IMR-90 (cell line): ENCODE measurements around the gene FRS3. TPM values are rescaled to one million over a fixed set of nuclear protein-coding genes. Genes with fewer than 3 reads are reported as not detected.

ENCODE experiments used
- ATAC-seq: fragments of 200-7000 bp; cut with Tn5 transposase; 2 replicates; pipeline ENCODE4 v1.9.1; 2020; ENCODE audit warnings: low read depth, mild to moderate bottlenecking, moderate library complexity
- BruUV-seq: library from RNA; stranded (reverse); fragments of 400-500 nt; replicated peaks from 2 replicates; lab custom pipeline; 2021; lab: Mats Ljungman, UMichigan
- CTCF ChIA-PET: fragments of 300-600 bp; formaldehyde crosslinking; extraction: SDS; loops from one replicate; lab custom pipeline; 2021; ENCODE audit warnings: antibody characterized with exemption; lab: Yijun Ruan, JAX
- POLR2A ChIA-PET: fragments of 300-600 bp; sonication (Branson Sonifier 250); formaldehyde crosslinking; loops from one replicate; lab custom pipeline; 2022; ENCODE audit warnings: antibody characterized with exemption; ENCODE audit not compliant: unreplicated experiment; lab: Charles Lee
- DNase-seq: peaks from one replicate; pipeline ENCODE4 v3.0.0; 2013
- H2AFZ ChIP-seq: replicated peaks from 2 replicates; pipeline ENCODE3; 2013; ENCODE audit warnings: low read length, mild to moderate bottlenecking; ENCODE audit not compliant: poor library complexity
- H2AK5ac ChIP-seq: 2 replicates; pipeline ENCODE4 v1.6.1; 2013; ENCODE audit warnings: low read depth, low read length, inconsistent platforms
- H2AK9ac ChIP-seq: replicated peaks from 2 replicates; pipeline ENCODE3; 2013; ENCODE audit warnings: mild to moderate bottlenecking, low read depth, low read length, moderate library complexity; ENCODE audit not compliant: poor library complexity
- H2BK120ac ChIP-seq: 2 replicates; pipeline ENCODE4 v1.6.1; 2013; ENCODE audit warnings: low read depth, low read length, inconsistent platforms
- H2BK15ac ChIP-seq: 3 replicates; pipeline ENCODE4 v1.6.1; 2013; ENCODE audit warnings: low read depth, low read length, inconsistent platforms
- H2BK20ac ChIP-seq: 2 replicates; pipeline ENCODE4 v1.6.1; 2013; ENCODE audit warnings: low read depth, mild to moderate bottlenecking, inconsistent platforms, low read length, moderate library complexity
- H2BK5ac ChIP-seq: 2 replicates; pipeline ENCODE4 v1.6.1; 2013; ENCODE audit warnings: mild to moderate bottlenecking, low read depth, low read length, inconsistent platforms; ENCODE audit not compliant: poor library complexity, severe bottlenecking
- H3K14ac ChIP-seq: replicated peaks from 2 replicates; pipeline ENCODE4 v1.6.1; 2013; ENCODE audit warnings: low read depth, low read length, inconsistent platforms
- H3K18ac ChIP-seq: 2 replicates; pipeline ENCODE4 v1.6.1; 2013; ENCODE audit warnings: low read depth, low read length, control low read depth
- H3K23ac ChIP-seq: 2 replicates; pipeline ENCODE4 v1.6.1; 2013; ENCODE audit warnings: low read depth, low read length, inconsistent platforms
- H3K27ac ChIP-seq: 2 replicates; pipeline ENCODE4 v1.5.1; 2013; ENCODE audit warnings: mild to moderate bottlenecking, control low read depth, low read length; ENCODE audit not compliant: insufficient read depth
- H3K27me3 ChIP-seq: 2 replicates; pipeline ENCODE4 v1.6.1; 2013; ENCODE audit warnings: low read length; ENCODE audit not compliant: control insufficient read depth, insufficient read depth
- H3K36me3 ChIP-seq: 2 replicates; pipeline ENCODE4 v1.6.1; 2013; ENCODE audit warnings: low read length, mixed read lengths; ENCODE audit not compliant: control insufficient read depth, insufficient read depth
- H3K4ac ChIP-seq: 2 replicates; pipeline ENCODE4 v1.6.1; 2013; ENCODE audit warnings: low read depth, low read length, inconsistent platforms
- H3K4me1 ChIP-seq: 2 replicates; pipeline ENCODE4 v1.6.1; 2013; ENCODE audit warnings: low read length, mixed read lengths; ENCODE audit not compliant: control insufficient read depth, insufficient read depth
- H3K4me2 ChIP-seq: 2 replicates; pipeline ENCODE4 v1.6.1; 2013; ENCODE audit warnings: low read depth, mild to moderate bottlenecking, control low read depth, low read length, moderate library complexity
- H3K4me3 ChIP-seq: 2 replicates; pipeline ENCODE4 v1.5.1; 2013; ENCODE audit warnings: low read depth, mild to moderate bottlenecking, control low read depth, low read length, moderate library complexity; ENCODE audit not compliant: insufficient read depth
- H3K56ac ChIP-seq: 2 replicates; pipeline ENCODE4 v1.6.1; 2013; ENCODE audit warnings: low read length, inconsistent platforms; ENCODE audit not compliant: insufficient read depth; ENCODE audit errors: extremely low read depth
- H3K79me1 ChIP-seq, 2 experiments: 2 replicates each; pipeline ENCODE4 v1.6.1; 2013; ENCODE audit warnings: low read length in 2 of 2, inconsistent platforms in 1 of 2, low read depth in 1 of 2
- H3K9ac ChIP-seq: 2 replicates; pipeline ENCODE4 v1.6.1; 2013; ENCODE audit warnings: low read depth, low read length, control low read depth
- H3K9me1 ChIP-seq: 2 replicates; pipeline ENCODE4 v1.6.1; 2013; ENCODE audit warnings: low read length, inconsistent platforms; ENCODE audit not compliant: insufficient read depth
- H3K9me3 ChIP-seq: 2 replicates; pipeline ENCODE4 v1.6.1; 2013; ENCODE audit warnings: low read length; ENCODE audit not compliant: control insufficient read depth, insufficient read depth
- H4K20me1 ChIP-seq: 2 replicates; pipeline ENCODE4 v1.6.1; 2013; ENCODE audit warnings: low read length, inconsistent platforms; ENCODE audit not compliant: insufficient read depth
- H4K5ac ChIP-seq: 2 replicates; pipeline ENCODE4 v1.6.1; 2013; ENCODE audit warnings: mild to moderate bottlenecking, low read depth, low read length, control low read depth
- H4K8ac ChIP-seq, 2 experiments: 2 replicates each; pipeline ENCODE4 v1.6.1; 2013; ENCODE audit warnings: low read depth in 2 of 2, low read length in 2 of 2, control low read depth in 1 of 2, inconsistent platforms in 1 of 2
- H4K91ac ChIP-seq: 2 replicates; pipeline ENCODE4 v1.6.1; 2013; ENCODE audit warnings: low read depth, low read length, inconsistent platforms; ENCODE audit not compliant: insufficient read depth
- BHLHE40 ChIP-seq: fragments of 150-350 bp; IDR thresholded peaks from 2 replicates; pipeline ENCODE4 v1.6.1; 2016; ENCODE audit warnings: mild to moderate bottlenecking, low read depth, low read length
- CHD1 ChIP-seq: IDR thresholded peaks from 2 replicates; pipeline ENCODE4 v1.6.1; 2012; ENCODE audit warnings: low read depth, low read length, improper control_type of control experiment
- CTCF ChIP-seq: conservative IDR thresholded peaks from 2 replicates; pipeline ENCODE4 v1.5.1; 2012; ENCODE audit warnings: mild to moderate bottlenecking, low read depth, low read length, improper control_type of control experiment
- ELK1 ChIP-seq: fragments of 150-350 bp; IDR thresholded peaks from 2 replicates; pipeline ENCODE4 v1.6.1; 2016; ENCODE audit warnings: low read depth, mild to moderate bottlenecking, low read length, moderate library complexity, borderline replicate concordance
- FOS ChIP-seq: fragments of 150-350 bp; IDR thresholded peaks from 2 replicates; pipeline ENCODE4 v1.6.1; 2016; ENCODE audit warnings: low read depth, low read length
- MAFK ChIP-seq: IDR thresholded peaks from 2 replicates; pipeline ENCODE4 v1.6.1; 2012; ENCODE audit warnings: low read depth, low read length, improper control_type of control experiment
- MXI1 ChIP-seq: IDR thresholded peaks from 2 replicates; pipeline ENCODE4 v1.6.1; 2012; ENCODE audit warnings: low read depth, mild to moderate bottlenecking, low read length, moderate library complexity, borderline replicate concordance
- NFE2L2 ChIP-seq: fragments of 150-350 bp; IDR thresholded peaks from 2 replicates; pipeline ENCODE4 v1.6.1; 2016; ENCODE audit warnings: low read depth, mild to moderate bottlenecking, low read length
- POLR2A ChIP-seq: IDR thresholded peaks from 2 replicates; pipeline ENCODE4 v1.6.1; 2012; ENCODE audit warnings: mild to moderate bottlenecking, low read depth, low read length
- RFX5 ChIP-seq: IDR thresholded peaks from 2 replicates; pipeline ENCODE4 v1.8.0; 2012; ENCODE audit warnings: low read depth, mild to moderate bottlenecking, low read length, moderate library complexity
- SMC3 ChIP-seq: fragments of 150-350 bp; IDR thresholded peaks from 2 replicates; pipeline ENCODE4 v1.6.1; 2016; ENCODE audit warnings: low read depth, mild to moderate bottlenecking, antibody characterized with exemption, low read length, moderate library complexity
- USF2 ChIP-seq: fragments of 150-350 bp; IDR thresholded peaks from 2 replicates; pipeline ENCODE4 v1.6.1; 2017; ENCODE audit warnings: mild to moderate bottlenecking, antibody characterized with exemption, low read length, low read depth
- WGBS, 2 experiments: methylation state at CpG; one replicate each; pipeline versions ENCODE4 v1.1.5 to v1.1.7; 2013; ENCODE audit warnings: missing lambda C conversion rate in 2 of 2; ENCODE audit not compliant: insufficient read length in 1 of 2; ENCODE audit errors: extremely low coverage in 2 of 2; 5-methylcytosine and 5-hydroxymethylcytosine counted together
- dilution Hi-C: fragments of 300-500 bp; cut with HindIII; formaldehyde crosslinking; loops from one replicate; pipeline ENCODE4 v1.14.3; 2018; ENCODE audit warnings: low sequenced_read_pairs; ENCODE audit not compliant: unreplicated experiment
- in situ Hi-C: fragments of 300-500 bp; cut with MboI; formaldehyde crosslinking; loops from 3 replicates; pipeline ENCODE4 v1.14.3; 2019; ENCODE audit warnings: low sequenced_read_pairs, inconsistent platforms, mixed read lengths
- intact Hi-C: fragments of 100-400 bp; cut with micrococcal nuclease; formaldehyde crosslinking; loops from 2 replicates; pipeline ENCODE4 v1.10.0; 2022
- polyA plus RNA-seq, 3 experiments: library from polyadenylated mRNA; depleted of rRNA; stranded (reverse); fragments of >200 nt; gene quantifications; 2 replicates each; pipeline ENCODE4 v1.2.3, GENCODE V29; 2012; ENCODE audit warnings: low replicate concordance in 1 of 3
- total RNA-seq: library from RNA; depleted of rRNA; stranded (reverse); fragments of >200 nt; gene quantifications from 2 replicates; pipeline ENCODE4 v1.2.3, GENCODE V29; 2012

The FRS3 gene
- total and polyA plus RNA-seq, 2 of the 4 experiments (the other 2 are of a cell fraction): 0.54 to 3.8 TPM

GRCh38 chr6:41801380-41801779 lies 21.7 kb upstream of the FRS3 start (continued):
- TF ChIP-seq ELK1: no peak
- no peak for TF ChIP-seq NFE2L2
- TF ChIP-seq BHLHE40: no peak

GRCh38 chr6:41799559-41799911 lies 19.8 kb upstream of the FRS3 start:
- ATAC-seq (no peak), DNase-seq (no peak)
- no peak overlapping the region for H3K4ac ChIP-seq
- peaks cover 17% of the 10 kb centered on the region for H3K36me3 ChIP-seq
- no peak overlapping the region for H4K91ac ChIP-seq
- POLR2A ChIA-PET: no interaction called here
- H4K20me1 ChIP-seq: no peaks in the 10 kb centered on the region
- H3K9me3 ChIP-seq: no peaks in the 10 kb centered on the region
- H3K9me1 ChIP-seq: no peaks in the 10 kb centered on the region
- H3K56ac ChIP-seq: no peak overlapping the region
- peaks cover 0 to 13% of the 10 kb centered on the region in 2 experiments; a peak in 2 of 4 replicates for H3K79me1 ChIP-seq
- H2AFZ ChIP-seq: no peak overlapping the region
- H4K5ac ChIP-seq: no peak overlapping the region
- intact Hi-C loops (no loop called here), in situ Hi-C loops (no loop called here), dilution Hi-C loops (no loop called here)
- no peak overlapping the region for H2BK5ac ChIP-seq
- H2BK15ac ChIP-seq: no peak overlapping the region
- no peak overlapping the region for H2BK120ac ChIP-seq
- no peak overlapping the region for H2AK9ac ChIP-seq
- H2AK5ac ChIP-seq: no peak overlapping the region; the same call in 1 of the 2 replicates
- no peak overlapping the region for H3K4me3 ChIP-seq
- H3K18ac ChIP-seq: no peak overlapping the region
- H3K14ac ChIP-seq: no peak overlapping the region
- WGBS, 2 experiments: no CpG with 5 or more reads among the region's 2 CpGs
- no peak overlapping the region for H3K27ac ChIP-seq
- BruUV-seq: no TSS peak
- no peak overlapping the region for H3K23ac ChIP-seq
- CTCF ChIA-PET: interaction anchor here (1.1 kb wide), 1 partner anchor 10 kb away, joined by 3 read pairs; no protein-coding TSS in a partner anchor
- no peaks in the 10 kb centered on the region for H3K27me3 ChIP-seq
- no peaks in the 10 kb centered on the region; the same call in 1 of the 2 replicates for H3K4me1 ChIP-seq
- no peak overlapping the region for H3K9ac ChIP-seq
- H3K4me2 ChIP-seq: no peak overlapping the region
- H4K8ac ChIP-seq: no peak overlapping the region
- H2BK20ac ChIP-seq: no peak overlapping the region
- TF ChIP-seq POLR2A (no peak), USF2 (no peak), MXI1 (no peak), CHD1 (no peak), FOS (no peak), SMC3 (no peak), RFX5 (no peak), BHLHE40 (no peak), ELK1 (no peak), MAFK (no peak), CTCF (no peak)
